Renal cortical epithelial cell (primary cell): Measurements from ENCODE around the gene KNOP1. TPM values are rescaled to one million over a fixed set of nuclear protein-coding genes. Genes with fewer than 3 reads are reported as not detected.
"Not testable (repeated sequence)": the region's sequence is repeated elsewhere in the genome, so short reads cannot be mapped to it uniquely, and the experiment has no call there.

Source experiments
- DNase-seq: peaks from one replicate; pipeline ENCODE4 v3.0.0-alpha.2; 2011; ENCODE audit warnings: low read depth
- total RNA-seq: library from RNA; depleted of rRNA; stranded (reverse); fragments of >200 nt; gene quantifications from 2 replicates; pipeline ENCODE4 v1.2.3, GENCODE V29; 2014

Gene KNOP1
- total RNA-seq, 1 donor from 2014 or later, result 23.8 TPM

DNA sequence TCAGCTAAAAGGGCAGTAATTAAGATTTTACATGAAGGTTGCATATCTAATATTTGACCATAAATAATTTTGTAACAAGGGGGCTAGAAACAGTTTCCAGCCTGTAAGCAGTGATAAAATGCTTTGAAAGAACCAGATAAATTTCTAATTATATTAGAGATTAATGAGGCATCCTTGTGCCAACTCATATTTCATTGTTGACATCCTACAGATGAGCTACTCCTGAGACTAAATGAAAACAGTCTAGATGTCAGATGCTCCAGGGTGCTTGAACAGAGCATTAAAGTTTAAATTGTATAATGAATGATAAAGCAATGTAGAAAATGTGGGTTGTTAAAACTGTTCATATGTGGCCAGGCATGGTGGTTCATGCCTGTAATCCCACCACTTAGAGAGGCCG is 23.3 kb upstream of the KNOP1 start:
- DNase-seq, result no peak

GRCh38 chr16:19737306-19738038 is 19.4 kb upstream of the KNOP1 start:
- DNase-seq, result no peak

DNA sequence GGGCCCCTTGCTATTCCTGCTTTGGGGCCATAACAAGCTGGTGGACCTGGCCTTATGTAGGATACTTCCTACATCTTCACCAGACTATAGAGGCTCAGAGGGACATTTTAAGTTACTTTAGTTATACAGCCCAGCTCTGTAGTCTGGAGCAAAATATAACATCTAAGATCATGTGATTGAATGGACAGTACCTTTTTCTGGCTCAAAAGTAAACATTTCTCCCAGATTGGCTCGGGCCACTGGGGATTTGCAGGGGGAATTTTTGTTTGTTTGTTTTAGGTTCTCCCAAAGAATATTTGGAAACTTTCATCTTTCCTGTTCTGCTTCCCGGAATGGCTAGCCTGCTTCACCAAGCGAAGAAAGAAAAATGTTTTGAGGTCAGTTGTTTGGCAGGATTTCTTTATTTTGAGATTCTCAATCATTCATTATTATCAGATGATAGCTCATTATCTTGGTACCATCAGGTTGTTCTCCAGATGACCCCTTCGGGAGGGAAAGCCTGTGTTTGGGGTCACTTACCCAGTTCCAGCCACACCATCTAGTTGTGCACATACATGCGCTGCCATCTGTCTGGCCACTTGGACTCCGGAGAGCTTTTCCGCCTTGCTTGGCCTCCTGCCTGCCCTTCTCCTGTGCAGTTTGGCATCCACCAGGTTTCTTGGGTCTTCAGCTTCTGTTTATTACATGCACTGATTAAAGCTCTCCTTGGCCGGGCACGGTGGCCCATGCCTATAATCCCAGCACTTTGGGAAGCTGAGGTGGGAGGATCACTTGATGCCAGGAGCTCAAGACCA is 17.2 kb upstream of the KNOP1 start:
- no peak for DNase-seq

- no peak for DNase-seq
Observed at GRCh38 chr16:19733551-19733950, 15.5 kb upstream of the KNOP1 start.

GRCh38 chr16:19728636-19728965 is 10.6 kb upstream of the KNOP1 start:
- no peak for DNase-seq

DNA sequence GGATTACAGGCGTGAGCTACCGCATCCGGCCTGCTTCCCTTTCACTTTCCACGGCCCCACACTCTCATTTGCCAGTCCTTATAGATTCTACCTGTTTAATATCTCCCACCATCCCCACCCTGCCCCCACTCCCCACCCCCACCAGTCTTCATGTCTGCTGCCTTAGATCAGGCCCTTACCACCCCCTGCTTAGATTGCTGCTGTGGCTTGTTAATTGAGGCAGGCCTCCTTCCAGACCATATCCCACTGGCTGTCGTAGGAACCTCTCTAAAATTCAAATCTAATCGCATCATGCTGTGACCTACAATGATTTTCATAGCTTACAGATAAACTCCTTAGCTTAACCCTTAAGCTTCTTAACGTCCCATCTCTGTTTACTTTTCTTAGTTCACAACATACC is 5.0 kb upstream of the KNOP1 start:
- no peak for DNase-seq

DNA sequence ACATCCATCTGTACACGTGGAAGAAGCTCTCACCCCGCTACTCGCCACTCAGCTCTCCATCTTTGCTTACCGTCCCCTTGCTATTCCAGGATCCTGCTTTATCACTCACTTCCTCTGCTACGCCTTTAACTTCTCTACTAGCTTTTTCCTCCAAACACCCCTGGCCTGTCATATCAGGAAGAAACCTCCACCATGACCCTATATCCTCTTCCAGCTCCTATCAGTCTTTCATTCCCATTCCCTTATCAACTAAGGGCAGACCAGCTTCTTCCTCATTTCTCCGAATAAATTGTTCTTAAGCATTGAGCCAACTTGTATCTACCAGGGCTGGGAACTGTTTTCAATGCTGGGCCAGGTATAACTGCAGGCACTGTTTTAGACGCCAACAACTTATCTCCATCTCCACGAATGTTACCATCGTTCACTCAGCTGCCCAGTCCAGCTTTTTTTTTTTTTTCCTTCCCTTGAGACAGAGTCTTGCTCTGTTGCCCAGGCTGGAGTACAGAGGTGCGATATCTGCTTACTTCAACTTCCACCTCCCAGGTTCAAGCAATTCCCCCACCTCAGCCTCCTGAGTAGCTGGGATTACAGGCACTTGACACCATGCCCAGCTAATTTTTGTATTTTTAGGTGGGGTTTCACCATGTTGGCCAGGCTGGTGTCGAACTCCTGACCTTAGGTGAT is 4.4 kb upstream of the KNOP1 start:
- DNase-seq, result no peak

GRCh38 chr16:19718624-19718965 is 568 bp upstream of the KNOP1 start:
- DNase-seq, result no peak

DNA sequence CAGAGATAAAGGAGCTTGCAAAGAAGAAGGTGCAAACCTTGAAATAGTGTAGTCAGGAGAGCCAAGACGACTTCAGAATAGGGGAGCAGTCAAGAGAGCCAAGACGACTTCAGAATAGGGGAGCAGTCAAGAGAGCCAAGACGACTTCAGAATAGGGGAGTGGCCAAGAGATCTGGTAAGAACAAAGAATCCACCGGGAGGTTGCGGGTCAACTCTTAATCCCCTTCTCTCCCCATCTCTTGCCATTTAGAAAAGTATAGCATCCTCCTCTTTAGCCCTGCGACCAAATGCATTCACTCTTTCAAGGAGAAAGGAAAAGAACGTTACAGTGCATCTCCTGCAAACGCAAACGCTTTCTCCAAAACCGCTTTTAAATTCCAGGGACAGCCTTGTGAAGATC is 713 bp downstream of the KNOP1 start:
- no peak for DNase-seq

- not testable (repeated sequence) for DNase-seq
Observed at GRCh38 chr16:19716728-19717127, 1.3 kb downstream of the KNOP1 start.

DNA sequence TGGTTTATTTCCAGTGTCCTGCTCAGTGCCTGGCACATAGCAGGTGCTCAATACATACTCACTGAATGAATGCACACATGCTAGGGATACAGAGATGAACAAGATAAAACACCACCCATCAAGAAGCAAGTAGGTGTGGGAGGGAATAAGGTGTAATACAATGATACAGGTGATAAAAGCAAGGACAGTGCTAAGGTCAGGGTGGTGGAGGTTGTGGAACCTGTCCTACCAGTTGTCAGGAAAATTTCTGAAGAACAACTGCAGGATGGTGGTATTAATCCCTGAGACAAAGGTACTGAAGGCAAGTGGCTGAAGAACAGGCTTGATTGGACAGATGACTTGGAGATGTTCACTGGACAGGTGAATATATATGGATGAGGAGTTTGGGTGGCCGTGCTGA is 1.8 kb downstream of the KNOP1 start:
- DNase-seq, result no peak

DNA sequence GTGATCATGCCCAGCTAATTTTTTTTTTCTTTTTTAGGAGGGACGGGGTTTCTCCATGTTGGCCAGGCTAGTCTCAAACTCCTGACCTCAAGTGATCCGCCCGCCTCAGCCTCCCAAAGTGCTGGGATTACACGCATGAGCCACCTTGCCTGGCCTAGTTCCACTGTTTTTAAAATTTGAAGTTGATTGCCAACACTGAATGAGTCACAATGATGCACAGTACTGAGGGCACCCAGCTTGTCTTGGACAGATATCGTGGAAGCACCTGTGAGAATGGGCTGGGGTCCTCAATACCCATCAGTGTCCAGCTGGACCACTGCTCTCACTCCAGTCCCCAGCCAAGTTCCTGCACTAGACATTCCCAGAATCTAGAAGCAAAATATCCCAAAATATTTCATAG is 2.5 kb downstream of the KNOP1 start:
- peak; percentile 30 for DNase-seq

GRCh38 chr16:19713697-19714096 is 4.3 kb downstream of the KNOP1 start:
- no peak for DNase-seq

DNA sequence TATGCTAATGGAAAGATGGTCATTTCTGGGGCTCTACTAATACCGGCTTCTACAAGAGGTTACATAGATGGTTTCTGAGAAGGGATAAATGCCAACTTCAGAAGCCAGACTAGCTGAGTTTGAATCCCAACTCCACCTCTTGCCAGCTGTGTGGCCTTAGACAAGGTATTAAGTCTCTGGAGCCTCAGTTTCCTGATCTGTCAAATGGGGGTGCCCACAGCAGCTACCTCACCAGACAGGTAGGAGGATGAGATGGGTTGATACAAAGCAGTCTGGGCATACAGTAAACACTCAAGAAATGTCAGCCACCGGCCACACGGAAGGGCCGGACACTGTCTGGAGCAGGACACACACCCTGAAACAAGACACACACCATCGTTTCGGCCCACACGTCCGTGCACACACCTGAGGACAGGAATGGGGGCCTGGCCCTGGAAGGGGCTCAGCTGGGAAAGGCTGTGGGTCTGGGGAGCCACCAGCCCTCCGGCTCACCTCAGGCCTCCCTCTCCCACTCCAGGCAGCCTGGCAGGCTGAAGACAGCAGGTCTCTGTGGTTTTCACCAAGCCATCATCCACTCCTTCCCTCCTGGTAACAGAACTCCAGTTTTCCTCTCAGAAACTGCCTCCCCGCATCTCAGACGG is 5.5 kb downstream of the KNOP1 start:
- DNase-seq, result no peak

- no peak for DNase-seq
Observed at GRCh38 chr16:19711643-19712042, 6.4 kb downstream of the KNOP1 start.

DNA sequence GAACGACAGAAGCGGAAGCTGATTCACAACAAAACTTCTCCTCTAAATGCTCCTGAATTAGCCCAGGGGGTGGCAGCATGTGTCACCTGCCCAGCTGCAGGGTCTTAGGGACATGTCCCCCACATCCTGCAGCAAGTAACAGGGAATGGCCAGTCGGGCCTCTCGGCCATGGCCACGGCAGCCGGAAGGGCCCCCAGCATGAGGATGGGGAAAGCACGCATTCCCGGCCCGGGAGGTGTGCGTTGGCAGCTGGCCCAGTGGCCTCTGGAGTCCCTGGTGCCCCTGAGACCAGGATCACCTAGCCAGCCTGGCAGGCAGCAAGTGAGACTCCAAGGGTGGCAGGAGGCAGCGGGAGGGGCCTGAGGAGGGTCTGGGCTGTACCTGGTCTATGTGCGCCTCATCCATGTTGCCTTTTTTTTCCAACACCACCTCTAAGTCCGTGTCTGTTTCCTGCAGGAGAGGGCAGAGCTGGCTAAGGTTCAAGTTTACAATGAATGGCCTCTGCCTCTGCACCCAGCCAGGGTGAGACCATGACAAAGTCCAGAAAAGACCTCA is 7.0 kb downstream of the KNOP1 start:
- no peak for DNase-seq

DNA sequence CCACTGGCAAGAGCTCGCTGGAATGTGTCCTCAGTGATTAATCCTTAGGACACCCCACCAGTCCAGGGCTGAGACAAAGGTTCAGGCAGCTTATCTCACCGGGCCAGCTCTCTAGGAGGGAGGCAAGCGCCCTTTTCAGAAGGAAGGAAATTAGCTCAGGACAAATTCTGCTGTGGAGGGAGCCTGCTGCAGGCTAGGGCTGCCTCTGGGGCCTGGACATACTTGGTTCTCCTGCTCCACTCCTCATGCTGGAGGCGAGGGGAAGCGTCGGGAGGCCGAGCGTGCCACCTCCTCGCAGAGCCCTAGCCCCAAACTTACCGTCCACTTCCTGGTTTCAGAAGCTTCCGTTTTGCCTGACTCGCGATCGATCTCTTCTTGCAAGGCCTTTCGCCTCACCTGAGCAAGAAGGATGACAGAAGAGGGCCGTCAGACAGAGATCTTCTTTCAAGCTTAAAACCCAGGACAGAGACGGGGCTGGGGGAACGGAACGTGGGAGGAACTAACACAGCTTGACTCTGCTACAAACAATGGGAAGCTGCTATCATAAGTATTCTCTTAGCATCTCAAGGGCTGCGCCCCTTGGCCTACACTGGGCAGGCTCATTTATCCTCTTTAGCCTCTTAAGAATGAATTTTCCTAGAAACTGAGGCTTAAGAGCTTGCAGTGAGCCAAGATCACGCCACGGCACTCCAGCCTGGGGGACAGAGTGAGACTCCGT is 7.7 kb downstream of the KNOP1 start:
- no peak for DNase-seq

- no peak for DNase-seq
Observed at GRCh38 chr16:19709381-19710136, 8.5 kb downstream of the KNOP1 start.

DNA sequence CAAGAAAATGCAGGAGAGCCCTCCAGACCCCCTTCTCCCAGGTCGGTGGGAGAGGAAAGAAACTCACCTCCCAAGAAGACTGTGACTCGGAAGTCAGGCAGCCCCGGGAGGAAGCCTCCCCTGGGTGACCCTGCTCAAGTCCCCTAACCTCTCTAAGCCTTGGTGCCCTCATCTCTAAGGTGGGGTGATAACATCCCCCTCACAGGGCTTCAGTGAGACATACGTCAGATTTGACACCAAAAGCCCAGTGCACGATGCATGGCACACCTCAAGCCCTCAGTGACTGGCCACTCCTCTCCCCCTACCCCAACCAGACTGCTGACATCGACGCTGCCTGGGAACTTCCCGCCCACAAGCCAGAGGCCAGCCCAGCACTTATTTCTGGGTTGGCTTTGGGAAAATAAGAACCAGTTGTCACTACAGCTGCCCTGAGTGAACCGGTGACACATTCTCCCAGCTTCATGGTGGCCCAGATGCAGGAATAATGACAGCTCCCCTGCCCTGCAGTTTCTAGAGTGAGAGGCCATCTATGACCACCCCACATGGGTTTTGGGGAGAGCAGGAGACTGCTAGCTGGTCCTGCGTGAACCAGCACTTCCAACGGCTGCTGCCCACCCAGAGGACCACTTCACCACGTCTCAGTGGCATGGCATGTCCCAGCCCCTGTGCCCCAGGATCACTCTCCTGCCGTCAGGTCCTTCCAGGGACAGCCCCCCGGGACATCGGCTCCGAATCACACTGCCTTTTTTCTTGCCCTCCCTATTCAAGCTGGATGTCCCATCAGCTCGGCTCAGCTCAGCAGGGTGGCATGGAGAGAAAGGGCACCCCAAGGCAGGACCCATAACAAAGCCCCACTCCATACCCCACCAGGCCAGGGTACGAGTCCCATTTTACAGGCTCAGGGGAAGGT is 9.5 kb downstream of the KNOP1 start:
- DNase-seq, result no peak
